GM18517 (cell line): ENCODE results near the gene ING5.
A peak's percentile ranks its signal among the peaks of the same experiment; 100 is the strongest.
"Not testable (repeated sequence)": the region's sequence is repeated elsewhere in the genome, so short reads cannot be mapped to it uniquely, and the experiment has no call there.

Experiments used
- ATAC-seq: cut with Tn5 transposase; IDR thresholded peaks from one replicate; pipeline ENCODE4 v1.9.1; 2021; ENCODE audit warnings: mild to moderate bottlenecking, moderate library complexity; ENCODE audit not compliant: unreplicated experiment

ING5 gene

GRCh38 chr2:241701399-241702154 lies at the start of gene ING5:
TSS of gene ING5 (plus strand) at chr2:241702039. CDS start at chr2:241702066, 27 bp downstream.
- ATAC-seq = peak; percentile 53

GRCh38 chr2:241652142-241652541 lies 49.7 kb upstream of the ING5 start:
- no peak for ATAC-seq

DNA sequence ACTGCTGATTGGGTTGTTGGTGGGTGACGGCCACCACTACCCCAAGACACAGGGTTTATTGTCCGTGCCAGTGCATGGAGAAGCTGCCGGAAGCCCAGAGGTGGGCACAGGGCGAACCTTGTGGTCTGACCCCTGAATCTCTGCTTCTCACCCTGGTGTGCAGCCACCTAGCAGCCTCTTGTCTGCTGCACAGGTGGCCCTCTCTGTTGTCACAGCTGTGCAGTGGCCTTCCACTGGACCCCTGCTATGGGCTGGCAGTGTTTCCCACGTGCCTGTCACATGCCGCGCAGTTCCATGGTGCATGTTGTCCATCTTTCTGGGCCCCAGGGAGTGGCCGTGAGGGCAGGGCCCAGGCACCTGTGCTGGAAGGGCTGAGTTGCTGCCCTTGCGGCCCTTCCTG lies 49.1 kb upstream of the ING5 start:
- ATAC-seq = no peak

- no peak for ATAC-seq
These were observed 48.6 kb upstream of the ING5 start for GRCh38 chr2:241653210-241653750.

DNA sequence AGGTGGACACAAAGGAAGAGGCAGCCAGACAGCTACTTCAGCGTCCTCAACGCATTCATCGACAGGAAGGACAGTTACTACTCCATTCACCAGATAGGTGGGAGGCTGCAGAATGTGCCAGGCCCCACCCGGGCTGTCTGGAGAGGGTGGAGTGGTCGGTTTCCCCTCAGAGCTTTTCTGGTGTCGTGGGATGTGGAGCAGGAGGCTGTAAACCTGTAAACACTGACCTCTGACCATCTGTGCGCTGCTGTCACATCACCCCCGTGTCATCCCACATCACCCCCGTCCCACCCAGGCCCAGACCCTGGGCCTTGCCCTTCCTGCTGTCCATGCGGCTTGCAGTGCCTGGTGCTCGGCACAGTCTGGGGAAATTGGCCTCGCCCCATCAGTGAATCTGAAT lies 47.3 kb upstream of the ING5 start:
- ATAC-seq = no peak

DNA sequence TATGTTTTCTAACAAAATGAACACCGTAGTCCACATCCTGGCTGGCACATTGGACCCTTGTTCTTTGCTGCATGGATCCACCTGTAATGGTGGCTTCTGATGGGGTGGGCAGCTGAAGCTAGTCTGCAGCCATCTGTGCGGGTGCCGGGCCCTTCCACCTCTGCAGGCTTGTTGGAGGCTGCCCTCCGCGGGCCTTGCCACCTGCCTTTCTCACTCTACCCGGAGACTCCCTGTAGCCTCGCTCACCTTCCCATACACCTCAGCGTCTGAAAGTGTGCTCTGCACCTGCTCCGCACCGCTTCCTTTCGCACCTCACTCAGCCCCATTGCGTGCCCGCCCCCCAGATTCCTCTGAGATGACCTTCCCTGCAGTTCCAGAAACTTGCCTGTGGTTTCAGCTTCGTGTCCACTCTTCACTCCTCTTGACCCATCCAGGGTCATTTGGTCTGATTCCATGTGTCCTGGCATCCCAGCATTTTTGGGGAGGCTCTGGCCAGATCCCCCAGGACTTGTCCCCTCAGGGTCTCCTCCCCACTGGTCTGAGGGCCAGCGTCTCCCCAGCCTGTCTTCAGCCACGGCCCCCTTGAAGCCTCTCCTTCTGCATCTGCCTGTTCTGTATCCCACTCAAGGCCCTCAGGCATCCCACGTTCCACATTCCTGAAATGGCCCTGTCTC lies 46.2 kb upstream of the ING5 start:
- ATAC-seq = no peak

- ATAC-seq = no peak
These were observed 45.6 kb upstream of the ING5 start for GRCh38 chr2:241656190-241656741.

GRCh38 chr2:241657786-241658254 lies 44.0 kb upstream of the ING5 start:
- no peak for ATAC-seq

DNA sequence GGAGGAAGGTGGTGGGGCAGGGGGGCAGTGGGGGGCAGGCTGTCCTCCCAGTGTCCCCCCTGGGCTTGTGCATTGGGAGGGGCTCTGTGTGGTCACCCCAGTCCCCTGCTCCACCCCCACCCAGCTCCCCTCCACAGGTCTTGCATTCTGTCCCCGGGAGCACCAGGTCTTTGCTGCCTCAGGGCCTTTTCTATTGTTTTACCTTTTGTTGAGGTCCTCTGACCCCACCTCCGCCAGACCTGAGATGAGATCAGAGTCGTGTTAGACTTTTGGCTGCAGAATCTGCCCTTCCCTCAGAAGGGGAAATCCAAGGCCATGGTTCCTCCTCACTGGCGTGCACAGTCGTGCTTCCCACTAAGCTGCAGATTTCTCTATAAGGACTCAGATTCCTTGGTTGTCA lies 43.5 kb upstream of the ING5 start:
- no peak for ATAC-seq

DNA sequence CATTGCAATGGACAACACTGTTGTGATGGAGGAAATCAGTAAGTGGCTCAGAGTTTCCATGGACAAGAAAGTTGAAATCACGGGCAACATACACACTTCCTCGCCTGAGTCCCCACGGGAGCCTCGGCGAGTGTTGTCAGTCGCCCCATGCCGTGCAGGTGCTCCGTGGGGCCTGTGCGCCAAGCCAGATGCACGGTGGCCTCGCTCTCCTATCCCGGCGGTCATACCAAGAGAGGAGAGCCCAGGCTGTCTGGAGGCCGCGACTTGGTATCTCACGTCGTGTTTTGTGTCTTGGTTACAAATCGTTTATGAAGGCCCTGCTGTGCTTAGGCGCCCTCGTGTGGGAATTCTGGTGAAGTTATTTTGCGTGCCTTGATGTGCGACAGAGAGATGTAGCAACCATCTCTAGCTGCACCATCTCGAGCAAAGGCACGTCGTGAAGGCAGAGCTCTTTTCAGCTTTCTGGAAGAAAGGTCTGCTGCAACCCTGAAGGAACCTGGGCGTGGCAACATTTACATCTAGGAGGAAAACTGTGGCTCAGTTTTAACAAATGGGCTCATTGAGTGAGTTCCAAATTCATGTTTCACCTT lies 42.6 kb upstream of the ING5 start:
- ATAC-seq = no peak

GRCh38 chr2:241660593-241661213 lies 41.1 kb upstream of the ING5 start:
- ATAC-seq = no peak

GRCh38 chr2:241662731-241663130 lies 39.1 kb upstream of the ING5 start:
- not testable (repeated sequence) for ATAC-seq

- no peak for ATAC-seq
These were observed 36.0 kb upstream of the ING5 start for GRCh38 chr2:241665731-241666440.

GRCh38 chr2:241666627-241667400 lies 35.0 kb upstream of the ING5 start:
- ATAC-seq = no peak

DNA sequence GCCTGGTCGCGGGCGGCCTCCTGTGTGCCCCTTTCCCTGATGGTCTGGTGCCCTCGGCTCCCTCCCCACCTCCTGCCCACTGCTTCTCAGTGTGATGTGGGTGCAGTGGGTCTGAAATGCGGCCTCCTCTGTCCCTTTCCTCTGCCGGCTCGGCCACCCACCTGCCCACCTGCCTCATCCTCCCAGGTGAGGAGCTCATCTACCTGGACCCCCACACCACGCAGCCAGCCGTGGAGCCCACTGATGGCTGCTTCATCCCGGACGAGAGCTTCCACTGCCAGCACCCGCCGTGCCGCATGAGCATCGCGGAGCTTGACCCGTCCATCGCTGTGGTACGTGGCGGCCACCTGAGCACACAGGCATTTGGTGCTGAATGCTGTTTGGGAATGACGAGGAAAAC lies 33.5 kb upstream of the ING5 start:
- no peak for ATAC-seq

DNA sequence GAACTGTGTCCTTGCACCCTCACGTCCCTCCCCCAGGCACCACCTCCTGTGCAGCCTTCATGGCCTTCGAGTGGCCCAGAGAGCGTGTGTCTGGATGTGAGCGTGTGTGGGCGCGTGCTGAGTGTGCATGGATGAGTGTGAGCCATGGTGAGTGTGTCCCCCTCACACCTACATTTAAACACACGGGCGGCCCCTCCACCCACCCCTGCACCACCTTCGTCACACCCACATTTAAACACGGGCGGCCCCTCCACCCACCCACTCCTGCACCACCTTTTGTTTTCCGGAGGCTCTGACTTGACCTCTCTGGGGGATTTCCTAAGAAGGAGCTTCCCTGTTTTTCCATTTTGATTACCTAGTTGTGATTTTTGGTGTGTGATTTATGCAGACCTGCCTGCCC lies 33.0 kb upstream of the ING5 start:
- ATAC-seq = no peak

DNA sequence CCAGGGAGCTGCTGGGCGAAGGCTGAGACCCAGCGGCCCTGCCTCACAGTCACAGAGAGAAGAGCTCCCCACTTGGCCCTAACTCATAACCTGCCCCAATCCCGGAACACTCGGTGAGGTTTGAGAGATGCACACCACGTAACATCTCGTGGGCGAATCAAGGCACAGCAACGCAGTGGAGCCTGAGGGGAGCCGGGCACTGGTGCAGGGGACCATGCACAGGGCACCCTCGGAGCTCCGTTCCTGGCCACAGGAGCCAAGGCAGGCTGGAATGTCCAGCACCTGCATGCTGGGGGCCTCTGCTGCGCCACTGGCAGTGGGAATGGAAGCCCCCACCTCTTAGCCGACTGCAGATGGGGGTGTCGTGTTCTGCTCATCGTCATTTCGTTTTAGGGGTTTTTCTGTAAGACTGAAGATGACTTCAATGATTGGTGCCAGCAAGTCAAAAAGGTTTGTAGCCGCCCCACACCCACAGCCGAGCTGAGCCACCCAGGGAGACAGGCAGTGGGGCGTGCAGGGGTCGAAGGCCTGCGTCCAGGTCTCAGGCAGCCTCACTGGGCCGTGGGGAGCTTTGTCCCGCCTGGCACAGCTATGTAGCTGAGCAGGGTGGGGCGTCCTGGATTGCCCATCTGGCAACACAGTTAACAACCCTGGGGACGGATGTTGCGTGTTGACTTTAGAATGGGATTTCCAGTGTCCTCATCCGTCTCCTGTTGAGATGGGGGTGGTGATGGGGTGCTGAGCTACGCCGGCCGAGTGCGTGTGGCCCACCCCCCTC lies 31.3 kb upstream of the ING5 start:
- no peak for ATAC-seq

GRCh38 chr2:241671457-241672240 lies 30.2 kb upstream of the ING5 start:
- ATAC-seq = no peak
